HG03097 (cell line): ENCODE results near the gene UBE2V1.
"Not testable (repeated sequence)": the region's sequence is repeated elsewhere in the genome, so short reads cannot be mapped to it uniquely, and the experiment has no call there.

ENCODE experiments used
- ATAC-seq: cut with Tn5 transposase; IDR thresholded peaks from one replicate; pipeline ENCODE4 v1.9.1; 2021; ENCODE audit not compliant: unreplicated experiment, low FRiP score

Gene UBE2V1

DNA sequence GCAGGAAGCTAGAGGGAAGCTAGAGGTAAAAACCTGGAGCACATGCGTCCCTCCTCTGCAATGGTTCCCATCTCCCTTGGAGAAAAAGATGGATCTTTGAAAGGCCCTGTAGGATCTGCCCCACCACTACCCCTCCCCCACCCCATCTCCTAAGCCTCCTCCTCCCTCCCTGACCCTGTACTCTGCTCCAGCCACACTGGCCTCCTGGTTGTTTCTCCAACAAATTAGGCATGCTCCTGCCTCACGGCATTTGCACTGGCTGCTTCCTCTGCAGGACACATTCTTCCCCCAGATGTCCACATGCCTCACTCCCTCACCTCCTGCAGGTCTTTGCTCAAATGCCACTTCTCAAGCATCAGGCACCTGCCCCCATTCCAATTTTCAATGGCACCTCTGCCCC is 45.5 kb downstream of the UBE2V1 start:
- no peak for ATAC-seq

DNA sequence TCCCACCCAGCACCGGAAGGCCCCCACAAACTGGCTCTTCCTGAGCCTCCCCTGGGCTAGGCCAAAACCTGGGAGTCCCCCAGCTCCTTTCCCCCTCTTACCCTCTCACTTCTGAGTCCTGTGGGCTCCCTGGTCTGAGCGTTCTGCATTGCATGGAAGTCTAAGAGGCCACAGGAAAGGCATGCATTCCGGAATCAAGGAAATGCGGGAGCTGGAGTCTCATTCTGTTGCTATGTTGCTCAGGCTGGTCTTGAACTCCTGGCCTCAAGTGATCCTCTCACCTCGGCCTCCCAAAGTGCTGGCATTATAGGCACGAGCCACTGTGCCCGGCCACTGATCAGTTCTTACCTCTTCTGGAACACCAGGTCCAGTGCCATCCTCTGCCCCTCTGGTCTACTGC is 45.9 kb downstream of the UBE2V1 start:
- no peak for ATAC-seq

GRCh38 chr20:50066161-50066834 is 46.7 kb downstream of the UBE2V1 start:
- no peak for ATAC-seq

GRCh38 chr20:50065325-50065615 is 47.7 kb downstream of the UBE2V1 start:
- ATAC-seq: no peak

GRCh38 chr20:50063763-50064162 is 49.2 kb downstream of the UBE2V1 start:
- not testable (repeated sequence) for ATAC-seq

GRCh38 chr20:50062006-50062838 is 50.7 kb downstream of the UBE2V1 start:
- no peak for ATAC-seq

- no peak for ATAC-seq
These were observed 51.6 kb downstream of the UBE2V1 start for GRCh38 chr20:50061151-50062005.

- no peak for ATAC-seq
These were observed 54.1 kb downstream of the UBE2V1 start for GRCh38 chr20:50058662-50059402.

- ATAC-seq: no peak
These were observed 55.3 kb downstream of the UBE2V1 start for GRCh38 chr20:50057714-50058053.

GRCh38 chr20:50056951-50057713 is 55.8 kb downstream of the UBE2V1 start:
- no peak for ATAC-seq

- ATAC-seq: no peak
These were observed 56.5 kb downstream of the UBE2V1 start for GRCh38 chr20:50056408-50056926.

DNA sequence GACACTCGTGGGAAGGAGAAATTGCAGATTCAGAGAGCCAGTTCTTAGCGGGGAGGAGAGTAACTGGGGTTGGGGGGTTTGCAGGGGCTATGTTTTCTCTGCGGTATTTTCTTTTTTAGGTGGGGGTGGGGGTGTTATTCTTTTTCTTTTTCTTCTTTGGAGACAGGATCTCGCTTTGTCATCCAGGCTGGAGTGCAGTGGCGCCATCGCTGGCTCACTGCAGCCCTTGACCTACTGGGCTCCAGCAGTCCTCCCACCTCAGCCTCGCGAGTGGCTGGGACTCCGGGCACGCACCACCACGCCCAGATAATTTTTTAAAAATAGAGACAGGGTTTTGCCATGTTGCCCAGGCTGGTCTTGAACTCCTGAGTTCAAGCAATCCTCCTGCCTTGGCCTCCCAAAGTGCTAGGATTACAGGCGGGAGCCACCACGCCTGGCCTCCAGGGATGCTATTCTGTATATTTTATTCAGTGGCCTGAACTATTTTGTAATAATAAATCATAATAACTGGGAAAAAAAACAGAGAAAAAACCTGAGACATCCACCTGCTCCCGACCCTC is 57.3 kb downstream of the UBE2V1 start:
- ATAC-seq: no peak

DNA sequence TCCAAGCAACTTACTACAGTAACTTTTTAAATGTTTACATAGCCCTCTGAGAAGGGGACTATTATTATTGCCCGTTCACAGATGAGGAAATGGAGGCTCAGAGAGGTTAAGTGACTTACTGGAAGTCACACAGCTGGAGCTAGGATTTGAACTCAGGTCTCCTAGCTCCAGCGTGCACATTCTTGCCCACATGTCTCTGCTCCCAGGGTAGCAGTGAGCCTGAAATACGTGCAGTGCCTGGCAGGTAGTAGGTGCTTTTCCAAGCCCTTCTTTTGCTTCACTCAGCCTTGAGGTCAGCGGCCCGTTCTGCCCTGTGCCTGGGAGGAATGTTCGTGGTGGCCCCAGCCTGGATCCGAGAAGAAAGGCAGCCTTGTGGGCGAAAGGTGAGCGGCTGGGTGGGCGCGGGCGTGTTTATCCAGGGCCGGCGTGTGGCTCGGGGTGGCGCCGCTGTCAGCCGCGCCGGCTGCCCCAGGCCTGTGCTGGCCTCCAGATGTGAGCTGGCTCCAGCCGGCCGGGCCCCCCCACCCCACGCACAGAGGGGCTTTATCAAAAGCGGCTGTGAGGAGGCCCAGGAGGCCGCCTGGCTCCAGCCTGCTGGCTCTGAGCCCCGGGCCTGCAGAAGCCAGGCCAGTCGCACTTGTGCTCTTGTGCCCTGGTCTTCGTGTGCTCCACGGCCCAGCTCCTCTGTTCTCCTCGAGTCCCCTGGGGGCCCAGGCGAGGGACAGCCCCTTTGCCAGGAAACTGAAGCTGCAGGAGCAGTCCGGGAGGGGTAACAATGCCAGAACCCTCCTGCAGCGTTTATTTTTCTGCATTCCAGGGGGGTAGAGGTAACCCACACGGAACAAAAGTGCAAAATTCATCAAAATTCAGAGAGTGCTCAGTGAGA is 58.1 kb downstream of the UBE2V1 start:
- no peak for ATAC-seq

GRCh38 chr20:50054231-50054547 is 58.8 kb downstream of the UBE2V1 start:
- no peak for ATAC-seq

DNA sequence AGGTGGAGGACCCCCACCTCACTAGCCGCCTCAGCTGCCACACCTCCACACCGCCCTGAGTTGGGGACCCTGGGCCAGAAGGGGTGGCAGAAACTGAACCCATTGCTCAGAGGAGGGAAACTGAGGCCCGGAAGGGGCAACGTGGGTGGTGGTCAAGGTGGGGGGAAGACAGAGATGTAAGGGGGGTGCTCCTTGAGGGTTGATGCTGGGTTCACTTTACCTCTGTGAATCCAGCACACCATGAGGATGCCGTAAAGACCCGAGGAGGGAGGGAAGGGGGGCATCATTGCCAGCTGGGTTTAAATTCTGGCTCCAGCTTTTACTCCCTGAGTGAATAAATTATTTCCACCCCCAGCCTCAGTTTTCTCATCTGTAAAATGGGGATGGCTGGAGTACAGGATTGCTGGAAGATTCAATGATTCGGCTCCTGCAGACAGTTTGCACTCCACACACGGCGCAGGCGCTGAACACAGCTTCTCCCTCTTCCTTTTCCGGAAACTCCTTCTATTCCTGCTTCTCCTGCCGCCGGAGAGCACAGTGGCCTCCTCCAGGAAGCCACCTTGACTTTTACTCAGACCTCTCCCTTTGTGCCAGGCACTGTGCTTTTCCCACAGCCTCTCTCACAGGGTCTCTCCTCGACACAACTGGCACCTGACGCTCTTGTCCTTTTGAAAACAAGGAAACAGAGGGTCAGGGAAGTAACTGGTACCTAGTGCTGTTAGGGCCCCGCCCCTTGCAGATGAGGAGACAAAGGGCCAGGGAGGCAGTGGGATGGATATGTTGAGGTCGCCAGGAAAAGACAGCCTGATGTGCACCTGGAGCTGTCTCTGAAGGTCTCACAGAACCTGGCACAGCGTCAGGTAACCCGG is 59.4 kb downstream of the UBE2V1 start:
- no peak for ATAC-seq

- ATAC-seq: no peak
These were observed 60.2 kb downstream of the UBE2V1 start for GRCh38 chr20:50052550-50053361.
